NCI-H1092 treated with DMSO at 0.1 percent for 48 hours (cell line): ENCODE measurements around the gene MYRFL.

Experiments
- DNase-seq: peaks from one replicate; lab custom pipeline; 2025; lab: John Stamatoyannopoulos, UW

Gene MYRFL

DNA sequence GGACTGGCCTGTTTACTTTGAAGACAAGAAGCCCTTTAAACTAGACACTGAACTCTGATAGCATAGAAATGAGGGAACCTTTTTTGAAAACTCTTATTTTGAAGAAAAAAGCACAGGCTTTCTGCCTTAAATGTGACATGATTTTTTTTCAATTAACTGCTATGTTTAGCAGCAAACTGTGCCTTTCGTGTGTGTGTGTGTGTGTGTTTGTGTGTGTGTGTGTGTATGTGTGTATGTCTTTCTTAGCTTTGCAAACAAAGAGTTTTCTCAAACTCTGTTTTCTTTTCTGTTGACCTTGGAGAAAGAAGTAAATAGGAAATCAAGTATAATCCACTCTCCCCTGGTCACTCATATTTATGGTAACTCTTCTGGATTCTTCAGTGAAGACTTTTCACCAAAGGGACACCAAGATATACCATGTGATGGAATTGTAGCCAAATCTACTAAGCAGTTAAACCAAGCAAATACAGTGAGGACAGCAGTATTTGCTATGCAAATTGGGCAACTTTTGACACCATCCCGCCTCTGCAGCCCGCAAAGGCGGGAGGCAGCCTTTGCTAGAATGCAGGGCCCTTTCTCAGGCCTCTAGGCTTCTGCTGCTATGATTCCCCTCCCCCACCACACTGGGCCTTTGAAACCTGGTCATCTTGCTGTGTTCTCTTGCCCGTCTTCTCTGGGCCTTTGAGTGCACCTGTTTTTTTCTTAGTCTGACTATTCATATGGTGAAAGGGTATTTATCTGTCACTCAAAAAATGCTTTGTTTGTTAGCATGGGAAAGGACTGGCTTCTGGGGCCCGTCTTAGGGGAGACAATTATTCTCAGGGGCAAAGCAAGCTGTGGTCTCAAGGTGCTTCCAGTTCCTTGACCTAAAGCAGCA is 107.9 kb downstream of the MYRFL start:
- DNase-seq, result no peak

DNA sequence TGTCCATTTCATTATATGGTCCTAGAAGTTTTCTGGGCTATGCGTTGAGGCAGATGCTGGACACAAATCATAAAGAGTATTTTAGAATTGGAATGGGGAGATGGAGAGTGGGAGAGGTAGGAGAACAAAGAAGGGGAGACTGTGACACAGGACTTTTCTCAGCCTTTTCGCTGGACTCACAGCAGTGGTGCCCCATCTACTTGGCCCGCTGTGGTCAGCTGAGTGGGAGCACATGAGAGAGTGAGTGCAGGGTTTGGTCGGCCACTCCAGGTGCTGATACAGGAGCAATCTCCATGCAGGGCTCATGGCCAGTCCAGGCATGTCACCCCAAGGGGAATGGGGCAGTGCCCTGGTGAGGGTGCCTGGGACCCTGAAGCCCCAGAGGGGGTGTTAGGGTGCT is 109.0 kb downstream of the MYRFL start:
- no peak for DNase-seq

DNA sequence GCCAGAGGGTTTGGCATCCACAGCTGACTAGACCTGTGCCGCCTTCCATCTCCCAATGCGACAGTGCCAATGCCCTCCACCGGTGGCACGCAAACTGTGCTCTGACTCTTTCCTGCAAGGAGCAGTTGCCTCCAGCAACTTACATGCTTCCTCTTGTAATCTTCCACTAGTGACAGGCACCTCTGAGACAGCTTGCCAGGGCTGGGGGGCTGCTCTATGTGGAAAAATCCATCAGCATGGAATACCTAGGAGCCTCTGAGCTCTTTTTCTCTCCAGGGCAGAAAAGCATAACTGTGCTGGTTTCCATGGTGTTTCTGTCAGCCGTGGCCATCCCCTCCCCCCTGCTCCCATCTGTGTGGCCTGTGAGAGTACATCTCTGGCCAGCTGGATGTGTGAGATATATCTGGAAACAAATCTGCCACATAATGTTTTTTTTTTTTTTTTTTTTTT is 110.6 kb downstream of the MYRFL start:
- no peak for DNase-seq

DNA sequence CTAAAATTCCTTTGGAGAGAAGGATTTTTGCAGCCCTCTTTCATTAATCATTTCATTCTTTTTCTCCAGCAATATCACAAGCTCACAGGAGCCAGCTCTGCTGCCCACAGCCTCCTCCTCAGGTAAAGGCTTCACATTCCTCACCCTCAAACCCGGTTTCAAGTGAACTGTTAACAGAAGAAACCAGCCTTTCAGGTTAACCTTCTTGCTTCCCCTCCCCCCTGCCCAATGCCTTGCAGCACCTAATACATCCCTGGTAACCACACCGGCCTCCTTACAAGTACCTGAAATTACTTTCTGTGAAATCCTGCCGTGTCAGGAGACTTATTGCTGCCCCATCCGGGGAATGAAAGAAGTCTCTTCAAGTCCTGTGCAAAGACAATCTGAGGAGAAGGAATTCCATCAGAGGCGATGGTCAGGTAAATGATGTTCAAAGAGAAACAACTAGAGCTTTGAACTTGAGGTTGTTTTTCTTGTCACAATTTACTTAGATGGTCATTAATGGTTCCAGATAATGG is 111.2 kb downstream of the MYRFL start:
- DNase-seq, result no peak

DNA sequence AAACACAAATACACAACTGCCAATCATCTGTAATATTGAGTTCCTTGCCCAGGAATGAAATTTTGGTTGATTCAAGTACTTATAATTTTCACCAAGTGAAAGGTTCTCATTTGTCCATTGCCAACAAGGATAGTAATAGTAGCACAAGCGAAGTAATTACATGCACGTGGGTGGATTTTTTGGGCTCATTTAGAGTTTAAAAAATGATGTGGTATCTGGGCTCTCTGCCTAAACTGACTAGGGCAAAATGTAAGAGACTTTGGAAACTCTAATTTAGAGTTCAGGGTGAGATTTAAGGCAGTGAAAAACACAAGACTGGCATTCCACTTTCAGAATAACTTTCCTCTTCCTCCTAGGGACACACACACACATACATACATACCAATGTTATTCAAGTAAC is 111.7 kb downstream of the MYRFL start:
- no peak for DNase-seq

DNA sequence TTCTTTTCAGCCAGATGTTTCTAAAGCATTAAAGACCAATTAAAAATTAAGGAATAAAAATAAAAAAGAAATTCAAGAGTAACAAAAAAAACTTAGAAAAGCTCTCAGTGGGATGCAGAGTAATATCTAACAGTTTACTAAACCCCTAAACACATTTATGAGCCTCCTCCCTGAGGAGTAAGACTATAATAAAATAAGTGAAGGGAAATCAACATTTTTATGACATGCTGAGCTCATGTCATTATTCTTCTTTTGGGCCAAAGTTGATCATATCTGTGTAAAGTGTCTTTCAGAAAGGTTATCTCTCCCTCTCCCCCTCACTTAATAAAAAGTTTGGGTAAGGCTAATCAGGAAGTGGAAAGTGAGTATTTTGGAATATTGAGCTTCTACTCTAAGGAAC is 122.1 kb downstream of the MYRFL start:
- DNase-seq, result no peak

DNA sequence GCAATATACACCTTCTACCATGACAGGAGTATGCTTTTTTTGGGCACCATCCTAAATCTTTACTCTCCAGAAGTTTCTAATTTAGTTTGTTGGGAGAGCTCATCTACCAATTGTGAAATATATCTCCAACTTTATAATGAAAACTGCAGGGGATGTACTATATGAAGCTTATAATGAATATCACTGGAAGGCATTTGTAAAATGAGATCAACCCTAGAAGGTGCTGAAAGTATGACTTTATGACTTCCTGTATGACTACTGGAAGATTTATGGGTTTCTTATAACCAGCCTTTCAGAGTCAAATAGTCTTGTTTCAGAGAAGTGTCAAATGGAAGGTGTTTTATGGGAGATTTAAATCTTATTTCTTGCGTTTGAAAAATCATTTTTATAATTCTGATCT is 122.9 kb downstream of the MYRFL start:
- no peak for DNase-seq

DNA sequence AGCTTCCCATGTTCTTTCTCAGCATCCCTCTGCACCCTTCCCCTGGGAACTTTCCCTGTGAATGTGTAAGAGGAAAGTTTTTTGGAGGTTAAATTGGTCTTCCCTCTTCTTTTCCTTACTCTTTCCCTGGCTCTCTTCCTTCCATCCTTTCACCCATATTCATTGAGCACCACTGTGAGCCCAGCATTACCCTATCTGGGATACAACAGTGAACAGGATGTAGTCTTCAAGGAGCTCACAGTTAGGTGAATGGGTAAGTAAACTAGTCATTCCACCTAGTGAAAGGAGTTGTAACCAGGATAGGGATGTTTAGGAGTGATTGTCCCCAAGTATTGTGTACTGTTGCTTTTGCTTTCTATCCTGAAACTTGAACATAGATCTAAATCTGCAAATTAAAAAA is 123.8 kb downstream of the MYRFL start:
- no peak for DNase-seq

DNA sequence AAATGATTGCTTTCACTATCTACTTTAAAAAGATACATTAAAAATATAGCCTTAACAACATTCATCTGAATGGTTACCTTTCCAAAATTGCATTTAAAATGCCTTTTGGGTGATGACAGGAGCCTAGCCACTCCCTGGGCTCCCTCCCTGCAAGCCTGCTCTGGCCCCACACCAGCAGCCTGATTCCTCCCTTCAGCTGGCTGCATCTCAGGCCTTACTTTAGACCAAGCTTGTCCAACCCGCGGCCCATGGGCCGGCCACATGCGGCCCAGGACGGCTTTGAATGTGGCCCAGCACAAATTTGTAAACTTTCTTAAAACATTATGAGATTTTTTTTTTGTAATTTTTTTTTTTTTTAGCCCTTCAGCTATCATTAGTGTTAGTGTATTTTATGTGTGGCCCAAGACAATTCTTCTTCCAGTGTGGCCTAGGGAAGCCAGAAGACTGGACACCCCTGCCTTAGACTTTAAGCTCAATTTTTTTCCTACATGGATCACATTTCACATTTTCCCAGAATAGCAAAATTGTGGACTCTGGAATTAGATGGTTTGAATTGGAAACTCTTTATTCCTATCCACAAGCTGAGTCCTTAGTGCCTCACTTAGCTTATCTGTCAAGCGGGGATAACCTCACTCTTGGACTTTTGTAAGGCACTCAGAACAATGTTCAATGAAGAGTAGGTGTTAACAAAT is 124.4 kb downstream of the MYRFL start:
- no peak for DNase-seq

DNA sequence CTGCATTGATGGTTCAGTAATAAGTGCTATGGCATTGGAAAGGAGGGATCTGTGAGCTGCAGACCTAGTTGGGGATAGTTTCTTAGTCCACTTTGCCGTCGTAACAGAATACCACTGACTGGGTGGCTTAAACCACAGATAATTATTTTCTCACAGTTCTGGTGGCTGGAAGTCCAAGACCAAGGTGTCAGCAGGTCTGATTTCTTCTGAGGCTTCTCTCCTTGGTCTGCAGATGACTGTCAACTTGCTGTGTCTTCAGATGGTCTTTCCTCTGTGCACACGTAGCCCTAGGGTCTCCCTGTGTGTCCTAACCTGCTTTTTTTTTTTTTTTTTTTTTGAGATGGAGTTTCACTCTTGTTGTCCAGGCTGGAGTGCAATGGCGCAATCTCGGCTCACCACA is 126.1 kb downstream of the MYRFL start:
- DNase-seq, result no peak

DNA sequence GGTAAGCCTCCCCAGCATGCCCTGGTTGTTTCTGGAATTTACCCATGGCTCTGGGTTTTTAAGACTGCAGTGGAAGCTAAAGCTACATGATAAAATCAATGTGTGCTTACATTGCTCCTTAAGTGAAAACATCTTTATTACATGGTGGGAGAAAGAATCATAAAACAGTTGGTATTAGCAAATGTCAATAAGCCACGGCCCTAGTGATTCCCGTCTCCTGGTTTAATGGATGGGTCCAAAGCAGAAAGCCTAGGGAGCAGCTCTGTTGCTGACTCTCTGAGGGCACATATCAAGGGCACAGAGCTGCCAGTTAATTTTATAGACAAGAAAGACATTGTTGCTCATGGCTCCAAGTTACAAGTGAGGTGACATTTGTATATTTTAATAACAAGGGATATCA is 127.9 kb downstream of the MYRFL start:
- no peak for DNase-seq

DNA sequence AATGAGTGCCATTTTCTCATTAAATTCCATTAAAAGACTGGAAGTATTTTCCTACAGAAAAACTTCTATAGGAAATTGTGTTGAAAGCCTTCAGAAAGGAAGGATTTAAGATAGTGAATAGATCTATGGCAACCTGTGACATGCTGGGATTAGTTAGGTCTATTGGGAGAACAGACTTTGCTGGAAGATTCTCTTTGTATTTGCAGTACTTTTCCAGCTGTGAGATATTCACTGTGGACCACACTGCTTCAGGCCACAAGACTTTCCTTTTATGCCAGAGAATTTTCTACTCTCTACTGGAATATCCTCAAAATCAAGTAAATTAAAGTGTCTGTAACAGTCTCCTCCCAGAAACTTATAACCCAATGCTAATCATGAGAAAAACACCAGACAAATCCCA is 136.2 kb downstream of the MYRFL start:
- no peak for DNase-seq

DNA sequence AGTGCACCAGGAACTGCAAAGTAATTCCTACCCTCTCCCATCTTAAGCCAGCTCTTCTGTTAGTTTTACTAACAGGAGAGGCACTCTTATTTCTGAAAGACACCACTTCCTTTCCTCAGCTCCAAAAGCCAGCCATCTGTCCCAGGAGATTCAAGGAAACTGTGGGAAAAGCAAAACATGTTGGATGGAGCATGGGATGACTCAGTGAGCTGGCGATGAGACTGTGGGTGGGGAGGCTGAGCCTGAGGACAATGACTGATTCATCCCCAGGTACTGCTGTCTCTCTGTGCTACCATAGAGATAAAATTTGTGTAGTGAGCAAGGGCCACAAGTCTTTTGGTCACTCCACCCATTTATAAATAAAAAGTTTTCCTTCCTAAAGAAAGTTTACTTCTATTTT is 141.4 kb downstream of the MYRFL start:
- no peak for DNase-seq

DNA sequence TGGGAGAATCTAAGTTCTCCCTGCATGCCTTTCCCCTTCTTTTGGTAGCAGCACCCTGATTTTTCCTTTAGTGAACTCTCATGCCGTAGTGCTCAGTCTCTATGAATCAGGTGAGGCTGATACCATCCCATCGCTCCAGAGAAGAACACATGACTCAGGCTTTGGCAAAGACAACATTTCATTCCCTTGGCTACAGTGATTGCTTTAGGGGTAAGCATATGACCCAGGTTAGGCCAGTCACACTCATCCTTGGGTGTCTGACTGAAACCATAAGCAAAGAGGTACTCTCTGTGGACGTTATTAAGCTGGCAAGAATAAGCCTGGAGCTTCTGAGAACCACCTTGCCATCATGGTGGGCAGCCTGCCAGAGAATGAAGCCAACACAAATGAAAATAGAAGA is 141.8 kb downstream of the MYRFL start:
- no peak for DNase-seq

DNA sequence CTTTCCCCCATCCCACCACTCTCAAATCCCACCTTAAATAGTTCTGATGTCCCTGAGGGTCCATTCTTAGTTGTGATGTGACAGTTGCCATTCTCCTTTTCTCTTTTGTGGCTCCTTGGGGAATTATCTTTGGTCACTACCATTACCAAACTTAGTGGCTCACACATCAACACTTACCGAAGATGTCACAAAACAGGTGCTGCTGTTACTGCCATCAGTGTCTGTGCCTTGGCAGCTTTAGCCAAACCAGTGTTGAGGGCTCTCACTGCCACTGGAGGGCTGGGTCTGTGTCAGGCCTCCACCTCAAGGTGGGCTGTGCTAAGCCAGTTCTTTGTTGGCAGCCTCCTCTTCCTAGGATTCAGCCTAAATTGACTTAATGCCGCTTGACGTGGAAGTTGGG is 144.0 kb downstream of the MYRFL start:
- no peak for DNase-seq

DNA sequence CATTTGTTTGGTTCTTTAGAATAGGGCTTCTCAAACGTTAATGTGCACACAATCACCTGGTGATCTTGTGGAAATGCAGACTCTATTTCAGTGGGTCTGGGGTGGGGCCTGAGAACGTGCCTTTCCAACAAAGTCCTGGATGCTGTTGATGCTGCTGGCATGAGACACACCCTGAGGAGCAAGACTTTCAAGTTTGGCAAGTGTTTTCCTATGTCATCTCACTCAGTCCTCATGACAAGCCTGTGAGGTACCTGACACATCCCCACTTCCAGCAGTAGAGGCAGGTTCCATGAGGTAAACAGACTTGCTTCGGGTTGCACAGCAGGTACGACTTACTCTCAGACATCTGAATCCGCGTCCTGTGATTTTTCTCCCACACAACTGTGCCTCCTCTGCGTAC is 147.1 kb downstream of the MYRFL start:
- DNase-seq, result no peak

DNA sequence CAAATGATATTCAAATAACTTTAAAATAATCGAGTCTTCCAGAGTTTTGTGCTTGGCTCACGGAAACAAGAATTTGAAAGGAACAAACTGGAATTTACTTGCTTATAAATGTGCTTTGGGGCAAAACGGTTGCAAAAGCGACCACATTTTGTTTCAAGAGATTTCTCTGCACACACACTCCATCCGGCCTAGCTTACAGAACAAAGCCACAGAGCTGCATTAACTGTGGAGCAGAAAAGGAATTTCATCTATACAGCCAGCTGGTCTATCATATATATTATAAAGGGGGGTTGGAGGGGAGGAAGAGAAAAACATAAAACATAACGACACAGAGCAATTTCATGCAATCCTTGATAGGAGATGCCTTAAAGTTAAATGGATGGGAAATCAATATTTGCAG is 153.0 kb downstream of the MYRFL start:
- DNase-seq, result no peak

DNA sequence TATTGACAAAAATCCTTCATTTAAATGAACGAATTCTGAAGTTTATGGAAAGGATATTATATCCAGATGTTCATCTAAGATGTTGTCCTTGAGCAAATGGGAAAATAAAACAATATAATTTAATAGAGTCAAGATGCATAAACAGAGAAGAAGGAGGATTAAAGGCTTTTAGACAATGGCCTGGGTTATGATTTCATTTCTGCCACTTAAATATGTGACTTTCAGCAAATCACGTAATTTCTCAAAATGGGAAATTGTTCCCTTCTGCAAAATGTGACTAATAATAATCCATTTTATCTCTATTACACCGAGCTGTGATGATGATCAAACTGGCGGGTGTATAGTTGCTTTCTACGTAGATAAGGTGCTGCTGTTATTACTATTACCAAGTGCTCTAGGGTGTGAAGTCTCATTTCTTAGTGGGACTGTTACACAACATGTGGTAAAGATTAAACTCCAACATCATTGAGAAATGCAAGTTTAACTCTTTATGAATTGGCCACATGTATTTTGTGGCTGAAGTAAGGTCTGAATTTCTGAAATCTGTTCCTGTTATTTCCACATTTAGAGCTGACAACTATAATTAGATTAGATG is 157.0 kb downstream of the MYRFL start:
- DNase-seq, result no peak

DNA sequence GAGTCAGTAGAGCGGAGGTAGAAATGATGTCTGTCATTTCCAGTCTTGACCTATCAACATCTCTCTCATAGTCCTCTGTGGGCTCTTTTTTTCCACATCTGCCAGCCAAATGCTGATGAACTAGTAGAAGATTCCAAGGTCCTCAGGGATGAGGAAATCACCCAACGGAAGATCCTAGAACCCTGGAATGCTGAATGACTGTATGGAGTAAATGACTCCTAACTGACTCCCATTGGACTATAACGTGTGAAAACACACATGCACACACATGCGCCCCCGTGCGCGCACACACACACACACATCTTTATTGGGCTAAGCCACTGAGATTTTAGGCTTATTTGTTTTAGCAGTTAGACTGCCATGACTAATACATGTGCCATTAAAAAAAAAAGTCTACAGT is 159.2 kb downstream of the MYRFL start:
- DNase-seq, result no peak

DNA sequence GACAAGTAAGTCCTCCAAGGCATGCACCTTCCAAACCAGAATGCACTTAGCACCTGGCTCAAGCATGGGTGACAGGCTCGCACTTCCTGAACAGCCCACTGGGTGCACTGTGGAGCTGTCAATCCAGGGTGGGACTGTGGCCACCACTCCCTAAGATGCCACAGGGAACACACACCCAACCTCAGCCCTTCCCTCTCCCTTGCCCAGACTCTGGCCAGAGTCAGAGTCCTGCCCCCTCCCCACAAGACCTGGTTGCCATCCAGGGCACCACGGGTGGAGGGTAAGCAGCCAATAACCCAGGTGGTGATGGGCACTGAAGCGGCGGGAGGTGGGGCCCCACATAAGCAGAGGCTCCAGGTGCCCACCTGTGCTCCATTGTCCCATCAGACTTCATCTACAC is 160.6 kb downstream of the MYRFL start:
- DNase-seq, result no peak

DNA sequence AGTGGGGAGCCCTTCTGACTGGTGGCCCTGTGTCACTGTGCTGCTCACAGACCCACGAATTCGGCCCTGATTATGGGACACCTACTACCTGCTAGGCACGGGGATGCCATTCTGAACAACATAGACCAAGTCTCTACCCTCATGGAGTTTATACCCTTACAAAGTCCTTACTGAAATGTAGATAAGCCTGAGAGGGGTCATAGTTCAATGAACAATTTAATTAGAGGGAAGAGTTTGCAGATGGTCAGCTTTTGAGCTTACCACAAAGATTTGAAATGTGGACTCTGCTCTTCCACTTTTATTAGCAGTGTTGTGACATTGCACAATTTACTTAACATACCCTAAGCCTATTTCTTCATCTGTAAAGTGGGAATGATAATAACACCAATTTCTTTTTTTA is 161.1 kb downstream of the MYRFL start:
- DNase-seq, result no peak

DNA sequence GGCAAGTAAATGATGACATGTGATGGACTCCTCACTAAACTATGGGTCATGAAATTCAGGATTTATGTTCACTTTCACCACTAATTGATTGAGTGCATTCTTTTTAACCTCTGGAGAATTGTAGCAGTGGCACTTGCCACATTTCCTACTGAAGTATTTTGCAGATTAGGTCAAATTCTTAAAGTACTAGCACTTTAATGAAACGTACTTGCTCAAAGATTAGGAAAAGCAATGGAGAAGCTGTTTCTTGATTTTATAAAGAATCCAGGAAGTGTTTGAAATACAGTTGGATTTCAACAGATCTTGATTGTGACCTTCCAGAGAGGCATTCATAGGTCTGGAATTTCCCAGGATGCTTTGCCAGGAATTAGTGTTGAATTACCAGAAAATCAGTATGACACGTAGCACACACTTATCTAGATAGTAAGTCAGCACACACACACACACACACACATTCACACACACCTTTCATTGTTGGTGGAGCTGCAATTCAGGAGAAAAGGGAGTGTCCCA is 162.6 kb downstream of the MYRFL start:
- DNase-seq, result no peak
